Measurements from ENCODE around the gene RAB31.
"Not testable (repeated sequence)": the region's sequence is repeated elsewhere in the genome, so short reads cannot be mapped to it uniquely, and the experiment has no call there.

The RAB31 gene, protein sequence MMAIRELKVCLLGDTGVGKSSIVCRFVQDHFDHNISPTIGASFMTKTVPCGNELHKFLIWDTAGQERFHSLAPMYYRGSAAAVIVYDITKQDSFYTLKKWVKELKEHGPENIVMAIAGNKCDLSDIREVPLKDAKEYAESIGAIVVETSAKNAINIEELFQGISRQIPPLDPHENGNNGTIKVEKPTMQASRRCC

DNA sequence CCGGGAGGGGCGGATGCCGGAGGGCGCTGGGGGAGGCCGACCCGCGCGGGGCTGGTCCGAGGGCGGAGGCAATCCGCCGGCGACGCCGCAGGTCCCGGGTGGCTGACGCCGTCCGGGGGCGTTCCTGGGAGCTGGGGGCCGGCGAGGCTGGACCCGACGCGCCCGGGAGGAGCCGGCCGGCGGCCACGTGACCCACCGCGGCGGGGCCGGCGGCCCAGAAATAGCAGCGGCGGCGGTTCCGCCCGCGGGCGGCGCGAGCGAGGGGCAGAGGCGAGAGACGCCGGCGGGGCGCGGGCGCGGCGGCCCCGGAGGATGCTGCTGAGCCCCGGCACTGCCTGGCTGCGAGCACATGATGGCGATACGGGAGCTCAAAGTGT is at the start of gene RAB31:
TSS of gene RAB31 (plus strand) at position 245 of the 377 bp plus-strand sequence. CDS start at position 350, 105 bp downstream.
- no peak for DNase-seq

DNA sequence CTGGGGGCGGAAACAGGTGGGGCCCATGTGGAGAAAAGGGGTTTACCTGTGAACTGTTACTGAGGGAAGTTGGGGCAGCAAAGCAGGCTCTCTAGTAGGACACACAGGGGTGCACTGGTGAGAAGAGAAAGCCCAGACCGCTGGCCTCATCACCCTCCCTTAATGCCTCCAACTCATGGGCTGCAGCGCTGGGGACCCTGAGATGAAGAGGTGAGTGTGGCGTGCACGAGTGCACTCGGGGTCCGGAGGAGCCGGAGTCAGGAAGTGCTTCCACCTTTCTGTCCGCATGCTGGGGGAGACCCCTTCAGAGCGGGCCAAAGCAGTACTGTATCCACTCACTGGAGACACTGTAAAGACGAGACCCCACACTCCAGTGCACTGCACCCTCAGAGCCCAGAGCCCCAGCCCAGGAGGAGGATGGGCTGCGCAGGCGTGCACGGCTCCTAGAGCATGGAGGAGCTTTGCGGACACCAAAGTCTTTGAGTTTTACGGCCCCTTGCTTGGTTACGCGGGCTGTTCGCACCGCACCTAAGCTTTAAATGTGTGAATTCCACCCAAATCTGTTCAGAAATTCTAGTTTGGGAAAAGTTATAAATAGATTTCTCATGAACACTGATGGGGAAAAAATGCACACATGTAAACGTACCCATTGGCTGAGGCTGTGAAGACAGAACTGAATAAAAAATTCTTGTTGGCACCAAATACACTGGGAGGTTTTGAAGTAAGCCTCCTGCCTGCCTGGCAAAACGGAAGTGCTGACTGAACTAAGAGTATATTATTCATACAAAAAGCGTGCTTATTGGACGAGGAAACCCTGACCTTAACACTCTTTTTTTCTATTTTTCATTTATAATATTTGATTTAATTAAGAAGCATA is 48.4 kb upstream of the RAB31 start:
- no peak for DNase-seq

DNA sequence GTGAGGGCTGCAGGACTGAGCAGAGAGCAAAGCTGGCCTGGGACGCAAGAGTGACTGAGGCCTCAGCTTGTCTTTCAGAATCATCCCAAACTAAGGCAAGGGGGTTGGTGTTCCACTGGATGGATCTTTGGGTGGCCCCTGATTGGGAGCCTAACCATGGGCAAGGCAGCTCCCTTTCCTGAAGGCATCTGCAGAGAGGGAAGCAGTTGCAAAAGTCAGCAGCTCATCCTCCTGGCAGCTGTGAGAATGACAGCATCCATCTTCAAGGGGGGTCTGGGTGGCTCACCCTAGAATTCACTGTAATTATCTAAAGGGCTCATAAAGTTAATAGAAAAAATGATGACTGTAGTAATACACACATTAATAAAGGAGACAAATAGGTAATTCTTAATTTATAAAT is 46.5 kb upstream of the RAB31 start:
- no peak for DNase-seq

DNA sequence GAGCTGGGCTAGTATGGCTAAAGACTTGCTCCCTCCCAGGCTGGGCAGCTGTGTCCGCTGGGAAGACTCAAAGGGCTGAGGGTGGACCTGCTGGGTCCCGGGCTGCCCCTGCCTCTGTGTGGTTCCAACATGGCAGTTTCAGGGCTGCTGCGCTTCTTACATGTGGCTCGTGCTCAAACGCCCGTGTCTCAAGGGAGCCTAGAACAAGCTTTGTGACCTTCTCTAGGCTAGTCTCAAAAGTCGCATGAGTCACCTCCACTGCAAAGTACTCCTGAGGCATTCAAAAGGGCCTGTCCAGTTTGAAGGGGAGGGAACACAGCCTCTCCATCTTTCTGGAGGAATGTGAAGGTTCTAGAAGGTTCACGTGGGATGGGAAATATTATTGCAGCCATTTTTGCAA is 44.7 kb upstream of the RAB31 start:
- no peak for DNase-seq

DNA sequence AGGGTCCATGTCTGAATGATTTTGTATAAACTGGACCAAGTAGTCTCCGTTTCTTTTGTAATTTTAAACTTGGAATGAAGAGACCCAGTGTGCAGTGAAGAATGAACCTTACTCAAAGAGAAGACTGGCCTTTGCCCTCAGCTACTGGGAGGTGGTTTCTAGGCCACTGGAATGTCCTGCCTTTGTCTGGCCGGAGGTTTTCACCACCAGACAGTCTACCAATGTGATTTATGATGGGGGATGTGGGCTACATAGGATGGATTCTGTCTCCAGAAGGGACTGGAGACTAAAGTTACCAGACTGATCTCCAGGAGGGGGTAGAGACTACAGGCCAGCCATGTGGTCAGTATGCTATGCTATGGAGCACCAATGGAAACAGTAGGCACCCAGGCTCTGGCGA is 42.8 kb upstream of the RAB31 start:
- DNase-seq: no peak

DNA sequence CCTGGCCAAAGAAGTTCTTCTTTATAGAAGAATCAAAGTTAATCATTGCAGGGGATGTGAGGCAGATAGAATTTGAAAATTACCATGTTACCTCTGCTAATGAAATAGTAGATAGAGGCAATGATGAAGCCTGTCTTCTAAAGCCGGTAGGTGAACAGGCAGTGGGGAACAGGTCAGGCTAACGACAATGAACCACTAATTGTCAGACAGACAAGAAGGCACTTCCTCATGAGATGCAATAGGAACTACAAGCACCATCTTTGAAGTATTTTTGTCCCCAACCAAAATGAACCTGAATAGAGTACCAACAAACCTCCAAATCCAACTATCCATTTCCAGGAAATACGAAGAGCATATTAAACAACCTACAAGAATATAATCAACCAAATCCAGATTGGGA is 41.6 kb upstream of the RAB31 start:
- no peak for DNase-seq

DNA sequence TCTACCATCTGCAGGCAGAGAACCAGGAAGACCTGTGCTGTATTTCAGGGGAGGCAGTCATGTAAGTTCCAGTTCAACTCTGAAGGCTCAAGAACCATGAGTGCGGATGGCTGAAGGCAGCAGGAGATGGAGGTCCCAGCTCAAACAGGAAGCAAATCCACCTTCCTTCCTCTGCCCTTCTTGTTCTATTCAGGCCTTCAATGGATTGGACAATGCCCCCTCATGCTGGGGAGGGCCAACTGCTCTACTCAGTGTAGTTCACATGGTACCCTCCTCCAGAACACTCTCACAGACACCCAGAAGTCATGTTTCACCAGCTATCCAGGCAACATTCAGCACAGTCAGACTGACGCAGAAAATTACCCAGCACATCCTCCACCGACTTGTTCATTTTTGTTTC is 39.1 kb upstream of the RAB31 start:
- no peak for DNase-seq

DNA sequence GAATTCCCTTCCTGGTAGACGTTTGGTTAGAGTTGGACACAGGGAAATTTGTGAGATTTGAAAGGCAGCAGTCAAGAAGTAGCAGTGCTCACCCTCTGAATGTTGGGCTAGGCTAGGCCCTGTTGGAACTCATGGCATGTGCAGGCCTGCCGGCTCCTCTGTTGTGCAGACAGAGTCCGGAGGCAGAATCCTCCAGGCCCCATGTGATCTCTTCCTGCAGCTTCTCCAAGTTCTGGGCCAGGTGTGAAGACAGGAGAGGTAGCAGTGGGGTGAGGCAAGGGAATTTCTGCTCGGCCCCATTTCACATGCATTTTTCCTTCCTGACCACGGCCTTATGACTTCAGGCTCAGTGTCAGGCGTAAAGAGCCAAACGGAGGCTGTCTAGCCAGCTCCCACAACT is 36.9 kb upstream of the RAB31 start:
- no peak for DNase-seq

DNA sequence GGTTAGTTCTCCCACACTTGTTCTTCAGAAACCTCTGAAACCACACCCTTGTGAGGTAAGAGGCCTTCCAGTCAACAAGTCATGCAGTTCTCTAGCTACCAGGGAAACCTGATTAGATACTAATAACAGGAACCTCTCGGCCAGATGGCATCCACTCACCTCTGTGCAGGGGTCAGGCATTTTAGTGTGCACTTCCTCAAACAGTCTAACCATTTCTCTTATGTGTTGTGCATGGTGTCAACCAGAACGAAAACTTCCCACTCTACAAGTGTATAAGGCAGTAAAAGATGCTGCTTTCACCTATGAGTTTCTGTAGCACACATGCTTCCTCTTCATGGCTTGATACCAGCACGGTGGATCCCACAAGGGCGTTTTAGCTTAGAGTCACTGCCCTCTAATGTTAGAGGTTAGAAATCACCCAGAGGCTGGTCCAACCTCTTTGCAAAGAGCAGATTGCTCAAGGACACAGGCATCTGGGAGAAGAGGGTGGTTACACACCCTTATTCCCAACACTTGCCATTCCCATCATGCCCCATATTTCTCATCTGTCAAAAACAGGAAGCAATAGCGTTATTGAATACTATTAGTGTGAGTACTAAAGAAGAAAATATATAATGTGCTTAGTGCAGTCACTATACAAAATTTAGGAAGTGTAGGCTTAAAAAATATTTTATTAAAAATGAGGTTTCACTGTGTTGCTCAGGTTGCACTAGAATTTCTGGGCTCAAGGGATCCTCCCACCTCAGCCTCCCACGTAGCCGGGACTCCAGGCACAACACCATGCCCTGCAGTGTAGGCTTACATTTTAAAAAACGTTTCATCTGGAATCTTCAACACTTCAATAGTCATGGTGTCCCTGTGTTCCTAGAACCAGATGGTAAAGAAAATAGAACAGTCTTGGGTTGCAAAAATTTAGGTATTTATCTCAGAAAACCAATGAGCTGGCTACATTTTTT is 34.5 kb upstream of the RAB31 start:
- no peak for DNase-seq

DNA sequence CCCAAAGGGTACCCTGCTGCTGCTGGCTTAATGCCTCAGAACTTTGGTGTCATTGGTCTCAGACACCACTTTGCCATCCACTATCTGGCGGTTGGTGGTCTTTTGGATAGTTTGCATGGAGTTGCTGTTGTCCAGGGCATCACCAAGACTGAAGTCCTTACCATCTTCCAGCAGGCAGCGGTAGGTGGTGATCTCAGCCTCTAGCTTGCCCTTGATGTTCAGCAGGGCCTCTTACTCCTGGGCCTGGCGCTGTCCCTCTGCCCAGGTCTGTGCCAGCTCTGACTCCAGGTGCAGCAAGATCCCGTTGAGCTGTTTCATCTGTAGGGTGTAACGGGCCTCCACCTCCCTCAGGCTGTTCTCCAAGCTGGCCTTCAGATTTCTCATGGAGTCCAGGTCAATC is 29.9 kb upstream of the RAB31 start:
- not testable (repeated sequence) for DNase-seq

DNA sequence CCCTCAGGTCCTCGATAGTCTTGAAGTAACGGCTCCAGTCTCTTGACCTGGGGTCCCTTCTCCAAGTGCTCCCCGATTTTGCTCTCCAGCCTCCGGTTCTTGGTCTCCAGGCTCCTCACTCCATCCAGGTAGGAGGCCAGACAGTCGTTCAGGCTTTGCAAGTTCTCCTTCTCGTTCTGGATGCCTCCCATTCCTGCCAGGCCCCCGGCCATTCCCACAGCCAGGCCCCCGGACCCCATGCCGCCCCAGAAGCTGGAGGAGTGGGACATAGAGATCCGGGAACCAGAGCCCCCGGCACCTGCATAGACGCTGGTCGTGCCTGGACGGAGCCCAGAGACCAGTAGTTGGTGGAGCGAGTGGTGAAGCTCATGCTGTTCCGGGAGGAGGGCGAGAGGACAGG is 29.0 kb upstream of the RAB31 start:
- no peak for DNase-seq

DNA sequence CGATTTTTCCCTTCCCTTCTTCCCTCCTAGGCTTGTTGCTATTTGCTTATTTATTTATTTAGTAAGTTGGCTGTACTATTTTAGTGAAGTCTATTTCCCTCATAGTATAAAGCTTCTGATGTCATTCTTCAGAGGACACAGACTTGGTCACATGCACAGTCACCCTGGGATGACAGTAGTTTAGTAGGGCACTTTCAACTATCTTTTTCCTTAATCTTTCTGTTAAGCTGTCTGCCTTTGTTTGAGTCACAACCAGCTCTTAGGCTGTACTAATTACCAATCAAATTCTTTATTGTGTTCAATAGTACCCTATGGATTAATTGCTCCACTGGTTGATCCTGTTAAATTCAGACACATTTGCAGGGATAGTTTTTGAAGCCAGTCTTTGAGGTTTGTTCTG is 26.9 kb upstream of the RAB31 start:
- no peak for DNase-seq

DNA sequence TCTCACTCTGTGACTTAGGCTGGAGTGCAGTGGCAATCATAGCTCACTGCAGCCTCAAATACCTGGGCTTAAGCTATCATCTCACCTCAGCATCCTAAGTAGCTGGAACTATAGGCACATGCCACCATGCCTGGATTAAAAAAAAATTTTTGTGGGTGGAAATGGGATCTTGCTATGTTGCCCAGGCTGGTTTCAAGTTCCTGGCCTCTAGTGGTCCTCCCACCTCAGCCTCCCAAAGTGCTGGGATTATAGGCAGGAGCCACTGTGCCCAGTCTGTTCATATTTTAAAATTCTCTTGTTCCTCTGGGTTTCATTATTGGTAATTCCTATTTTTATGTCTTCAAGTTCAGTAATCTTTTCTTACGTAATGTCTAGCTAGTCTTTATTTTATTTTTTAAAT is 25.5 kb upstream of the RAB31 start:
- no peak for DNase-seq

DNA sequence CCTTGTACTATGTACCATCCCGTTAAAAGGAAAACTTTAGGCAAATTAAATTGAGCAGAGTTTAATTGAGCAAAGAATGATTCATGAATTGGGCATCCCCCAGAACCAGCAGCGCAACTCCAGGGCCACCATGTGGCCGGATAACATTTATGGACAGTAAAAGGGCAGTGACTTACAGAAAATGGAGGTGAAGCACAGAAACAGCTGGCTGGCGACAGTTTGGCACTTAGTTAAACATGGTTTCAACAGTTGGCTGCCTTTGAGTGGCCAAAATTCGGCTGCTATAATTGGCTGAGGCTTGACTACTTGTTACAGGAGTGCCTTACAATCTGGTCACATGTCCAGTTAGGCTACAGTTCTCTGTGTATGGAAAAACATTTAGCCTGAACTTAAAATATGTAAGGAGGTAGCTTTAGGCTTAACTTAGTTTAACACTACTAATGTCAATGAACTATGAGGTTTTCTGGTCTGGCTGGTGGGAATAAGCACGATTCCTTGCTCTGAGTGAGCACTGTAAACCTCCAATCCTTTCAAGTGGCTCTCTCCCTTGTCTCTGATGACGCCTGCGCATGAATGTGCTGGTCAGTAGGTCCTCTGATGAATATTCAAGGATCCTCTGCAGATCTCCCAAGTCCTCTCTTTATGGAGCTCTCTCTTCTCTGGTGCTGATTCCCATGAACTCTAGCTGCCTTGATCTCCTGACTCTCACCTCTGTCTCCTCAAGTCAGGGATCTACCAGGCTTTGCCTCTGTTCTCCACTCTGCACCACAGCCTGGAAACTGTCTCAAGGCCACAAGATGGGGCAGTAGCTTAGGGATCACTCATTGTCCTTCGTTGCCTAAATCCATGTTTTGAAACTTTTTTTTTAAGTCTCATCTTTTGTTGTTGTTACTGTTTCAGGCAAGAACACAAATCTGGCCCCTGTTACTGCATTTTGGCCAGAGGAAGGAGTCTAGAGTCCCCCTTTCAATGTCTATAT is 24.4 kb upstream of the RAB31 start:
- DNase-seq: no peak

DNA sequence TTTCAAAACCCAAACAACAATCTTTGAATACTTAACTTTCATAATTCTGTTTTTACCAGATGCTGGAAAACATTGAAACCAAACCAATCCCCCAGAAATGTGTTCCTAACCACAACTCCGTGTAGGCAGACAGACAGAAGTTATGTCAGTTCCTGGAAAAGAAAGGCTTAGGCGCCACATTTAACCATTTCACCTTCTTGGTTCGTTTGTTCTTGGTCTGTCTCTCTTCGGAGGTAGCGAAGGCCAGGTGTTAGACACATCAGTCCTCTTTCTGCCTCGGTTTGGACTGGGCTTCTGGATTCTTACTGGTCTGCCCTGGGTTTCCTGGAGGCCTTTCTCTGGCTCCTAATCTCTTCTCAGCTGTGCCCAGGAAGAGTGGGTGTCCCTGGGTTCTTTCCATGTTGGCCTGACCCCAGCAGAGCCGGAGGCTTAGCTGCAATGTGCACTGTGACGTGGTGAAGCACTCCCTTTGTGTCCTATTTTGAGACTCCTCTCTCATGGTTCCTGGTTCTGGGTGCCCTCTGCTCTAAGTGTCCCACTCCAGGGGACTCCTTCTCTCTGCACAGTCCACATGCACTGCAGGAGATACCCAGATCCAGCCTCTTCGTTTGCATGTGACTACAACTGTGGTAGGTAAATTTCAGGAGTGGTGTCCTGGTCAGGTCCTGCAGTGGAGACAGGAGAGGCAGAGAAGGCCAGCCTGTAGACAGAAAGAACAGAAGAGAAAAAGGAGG is 23.1 kb upstream of the RAB31 start:
- DNase-seq: no peak

DNA sequence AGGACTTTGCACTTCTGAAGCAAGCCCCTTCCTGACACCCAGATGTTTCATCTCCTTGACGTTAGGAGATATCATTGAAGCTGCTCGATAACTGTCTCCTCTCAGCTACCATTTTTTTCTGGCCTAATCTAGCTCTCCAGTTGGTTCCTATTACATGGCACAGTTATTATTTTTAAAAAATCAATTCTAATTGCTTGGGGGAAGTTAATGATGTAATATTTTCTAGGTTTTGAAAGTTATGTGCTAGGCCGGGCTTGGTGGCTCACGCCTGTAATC is 22.5 kb upstream of the RAB31 start:
- DNase-seq: no peak

DNA sequence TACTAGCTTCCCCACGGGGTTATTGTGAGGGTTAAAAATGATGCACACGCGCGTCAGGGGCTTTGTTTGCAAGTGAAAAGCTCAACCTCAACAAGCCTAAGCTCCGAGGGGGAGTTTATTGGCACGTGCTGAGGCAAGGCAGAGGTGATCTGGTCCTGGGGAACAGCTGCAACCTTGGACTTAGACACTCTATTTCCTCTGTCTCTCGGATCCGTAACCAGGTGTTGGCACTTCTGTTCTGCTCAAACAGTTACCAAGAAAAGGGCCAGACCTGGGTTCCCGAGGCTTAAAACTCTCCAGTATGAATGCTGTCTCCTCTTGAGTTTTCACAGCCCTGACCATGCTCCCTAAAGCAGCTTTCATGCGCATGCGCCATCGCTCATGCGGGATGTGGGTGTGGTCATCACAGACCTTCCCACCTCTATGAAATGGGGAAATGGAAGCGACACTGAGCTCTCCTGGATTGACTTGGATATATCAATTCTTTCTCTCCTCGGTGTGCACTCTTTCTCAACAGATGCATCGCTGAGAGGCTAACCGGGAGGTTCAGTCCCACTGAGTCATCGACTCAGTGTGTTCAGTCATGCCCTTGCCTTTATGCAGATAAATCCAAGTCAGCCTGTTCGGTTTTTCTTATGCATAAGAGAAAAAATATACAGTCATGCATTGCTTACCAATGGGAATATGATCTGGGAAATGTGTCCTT is 19.9 kb upstream of the RAB31 start:
- DNase-seq: no peak

DNA sequence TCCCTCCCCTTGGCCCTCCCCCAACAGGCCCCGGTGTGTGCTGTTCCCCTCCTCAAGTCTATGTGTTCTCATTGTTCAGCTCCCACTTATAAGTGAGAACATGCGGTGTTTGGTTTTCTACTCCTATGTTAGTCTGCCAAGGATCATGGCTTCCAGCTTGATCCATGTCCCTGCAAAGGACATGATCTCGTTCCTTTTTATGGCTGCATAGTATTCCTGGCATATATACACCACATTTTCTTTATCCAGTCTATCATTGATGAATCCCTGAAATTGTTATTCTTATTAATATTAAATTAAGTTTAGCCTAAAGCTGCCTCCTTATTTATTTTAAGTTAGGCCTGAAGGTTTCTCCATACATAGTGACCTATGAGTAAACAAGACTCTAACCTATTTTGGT is 18.8 kb upstream of the RAB31 start:
- DNase-seq: no peak

DNA sequence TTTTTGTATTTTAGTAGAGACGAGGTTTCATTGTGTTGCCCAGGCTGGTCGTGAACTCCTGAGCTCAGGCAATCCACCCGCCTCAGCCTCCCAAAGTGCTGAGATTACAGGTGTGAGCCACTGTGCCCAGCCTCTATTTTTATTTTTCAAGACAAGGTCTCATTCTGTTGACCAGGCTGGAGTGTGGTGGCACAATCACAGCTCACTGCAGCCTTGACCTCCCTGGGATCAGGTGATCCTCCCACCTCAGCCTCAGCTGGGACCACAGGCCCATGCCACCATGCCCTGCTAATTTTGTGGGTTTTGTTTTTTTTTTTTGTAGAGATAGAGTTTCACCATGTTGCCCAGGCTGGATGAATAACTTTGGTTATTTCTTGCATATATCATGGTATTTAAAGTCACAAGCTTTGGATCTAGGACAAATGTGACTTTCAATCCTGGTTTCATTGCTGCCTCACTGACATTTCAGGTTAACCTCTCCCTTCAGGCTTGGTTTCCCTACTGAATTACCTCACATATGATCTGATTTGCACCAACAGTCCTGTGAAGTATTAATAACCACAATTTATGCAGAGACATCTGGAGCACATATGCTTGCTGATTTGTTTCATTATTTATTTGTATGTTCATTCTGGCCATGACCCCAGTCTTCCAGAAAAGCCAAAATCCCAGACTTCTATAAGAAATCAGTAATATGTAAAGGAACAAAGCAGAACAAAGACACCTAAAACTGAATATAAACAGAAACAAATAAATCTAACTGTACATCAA is 17.5 kb upstream of the RAB31 start:
- no peak for DNase-seq

DNA sequence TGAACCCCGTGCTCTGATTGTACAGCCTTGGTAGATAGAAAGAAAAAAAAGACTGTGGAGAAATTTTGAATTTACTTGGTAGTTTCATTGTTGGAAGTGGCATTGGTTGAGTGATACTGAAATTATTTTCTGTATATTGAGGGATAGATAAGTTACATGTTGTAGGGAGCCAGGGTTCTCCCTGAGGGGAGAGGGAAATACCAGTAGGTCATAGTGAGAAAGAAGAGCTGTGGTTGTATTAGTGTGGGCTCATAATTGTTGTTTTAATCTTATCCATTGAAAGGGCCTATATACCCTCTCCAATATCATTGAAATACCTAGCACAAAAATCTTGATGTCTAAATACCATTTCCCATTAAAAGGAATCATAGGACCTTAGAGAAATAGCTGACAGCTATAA is 16.9 kb upstream of the RAB31 start:
- DNase-seq: no peak

All from NCI-H2029 (cell line).